IPS-11a (cell line): ENCODE measurements around the gene CLDN9.

ENCODE experiments used
- H3K4me3 ChIP-seq: one replicate; pipeline ENCODE4 v1.5.1; 2013; ENCODE audit warnings: low read depth, low read length, control low read depth

Gene CLDN9

DNA sequence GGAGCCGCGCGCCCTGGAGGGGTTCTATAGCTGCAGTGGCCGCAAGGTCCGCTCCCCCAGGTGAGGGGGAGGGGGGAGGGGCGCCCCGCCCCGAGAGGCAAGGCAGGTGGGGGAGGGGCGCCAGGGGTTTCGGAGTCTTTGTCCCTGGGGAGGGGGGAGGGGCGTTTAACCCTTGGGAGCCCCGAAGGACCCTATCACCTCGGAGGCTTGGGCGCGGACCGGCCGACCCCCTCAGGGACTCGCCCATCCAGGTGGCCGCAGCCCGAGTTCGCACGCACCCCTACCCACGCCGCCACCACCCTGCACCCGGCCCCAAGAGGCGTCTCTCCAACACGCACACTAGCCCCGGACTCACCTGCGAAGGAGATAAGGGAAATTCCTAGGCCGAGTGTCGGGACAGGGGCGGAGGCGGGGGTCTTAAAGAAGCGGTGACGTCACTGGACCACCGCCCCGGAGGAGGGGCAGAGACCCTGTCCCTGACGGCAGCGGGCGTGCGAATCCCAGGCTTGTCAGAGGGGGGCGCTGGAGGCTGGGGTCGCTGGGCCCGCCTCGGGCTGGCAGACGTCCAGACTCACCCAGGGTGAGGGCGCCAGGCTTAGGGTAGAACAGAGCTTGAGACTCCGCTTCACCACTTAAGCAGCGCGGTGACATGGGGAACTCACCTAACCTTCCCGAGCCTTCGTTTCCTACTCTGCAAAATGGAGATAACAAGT, 5.2 kb downstream of the CLDN9 start, which contains the start of gene CLDN6:
CLDN6 (minus strand) TSS at position 390 of the 713 bp plus-strand sequence. CDS start 2,162 bp downstream, outside the sequence.
- peak within 1 kb of the TSS; percentile 93 for H3K4me3 ChIP-seq

DNA sequence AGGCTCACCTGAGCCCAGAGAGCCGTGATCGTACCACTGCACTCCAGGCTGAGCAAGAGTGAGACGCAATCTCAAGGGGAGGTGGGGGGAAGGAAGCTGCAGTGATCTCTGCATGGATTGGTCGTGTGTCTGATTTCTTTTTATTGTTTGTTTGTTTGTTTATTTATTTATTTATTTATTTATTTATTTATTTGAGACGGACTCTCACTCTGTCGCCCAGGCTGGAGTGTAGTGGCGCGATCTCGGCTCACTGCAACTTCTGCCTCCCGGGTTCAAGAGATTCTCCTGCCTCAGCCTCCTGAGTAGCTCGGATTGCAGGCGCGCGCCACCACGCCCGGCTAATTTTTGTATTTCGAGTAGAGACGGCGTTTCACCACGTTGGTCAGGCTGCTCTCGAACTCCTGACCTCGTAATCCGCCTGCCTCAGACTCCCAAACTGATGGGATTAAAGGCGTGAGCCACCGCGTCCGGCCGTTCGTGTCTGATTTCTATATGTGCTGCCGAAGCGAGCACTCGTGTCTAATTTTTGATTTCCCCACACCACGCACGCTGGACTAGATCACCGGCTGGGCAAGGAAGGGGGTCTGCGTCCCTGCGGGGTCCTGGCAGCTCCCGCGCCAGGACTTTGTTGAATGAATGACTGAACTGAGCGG, 7.0 kb downstream of the CLDN9 start:
- peak overlapping the region; percentile 28 for H3K4me3 ChIP-seq

DNA sequence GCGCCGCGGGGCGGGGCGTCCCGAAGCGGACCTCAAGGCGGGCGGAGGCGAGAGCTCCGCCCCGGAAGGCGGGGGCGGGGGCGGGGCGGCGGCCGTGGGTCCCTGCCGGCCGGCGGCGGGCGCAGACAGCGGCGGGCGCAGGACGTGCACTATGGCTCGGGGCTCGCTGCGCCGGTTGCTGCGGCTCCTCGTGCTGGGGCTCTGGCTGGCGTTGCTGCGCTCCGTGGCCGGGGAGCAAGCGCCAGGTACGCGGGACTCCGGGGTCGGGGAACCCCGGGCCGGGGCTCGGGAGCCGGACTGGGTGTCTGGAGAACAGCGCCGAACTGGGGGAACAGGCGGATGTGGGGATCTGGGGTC, 7.5 kb downstream of the CLDN9 start, which contains the start of gene TNFRSF12A:
TNFRSF12A (plus strand) TSS at position 122 of the 357 bp plus-strand sequence; CDS start at position 152, 30 bp downstream.
- H3K4me3 ChIP-seq, result peak within 1 kb of the TSS; percentile 85

DNA sequence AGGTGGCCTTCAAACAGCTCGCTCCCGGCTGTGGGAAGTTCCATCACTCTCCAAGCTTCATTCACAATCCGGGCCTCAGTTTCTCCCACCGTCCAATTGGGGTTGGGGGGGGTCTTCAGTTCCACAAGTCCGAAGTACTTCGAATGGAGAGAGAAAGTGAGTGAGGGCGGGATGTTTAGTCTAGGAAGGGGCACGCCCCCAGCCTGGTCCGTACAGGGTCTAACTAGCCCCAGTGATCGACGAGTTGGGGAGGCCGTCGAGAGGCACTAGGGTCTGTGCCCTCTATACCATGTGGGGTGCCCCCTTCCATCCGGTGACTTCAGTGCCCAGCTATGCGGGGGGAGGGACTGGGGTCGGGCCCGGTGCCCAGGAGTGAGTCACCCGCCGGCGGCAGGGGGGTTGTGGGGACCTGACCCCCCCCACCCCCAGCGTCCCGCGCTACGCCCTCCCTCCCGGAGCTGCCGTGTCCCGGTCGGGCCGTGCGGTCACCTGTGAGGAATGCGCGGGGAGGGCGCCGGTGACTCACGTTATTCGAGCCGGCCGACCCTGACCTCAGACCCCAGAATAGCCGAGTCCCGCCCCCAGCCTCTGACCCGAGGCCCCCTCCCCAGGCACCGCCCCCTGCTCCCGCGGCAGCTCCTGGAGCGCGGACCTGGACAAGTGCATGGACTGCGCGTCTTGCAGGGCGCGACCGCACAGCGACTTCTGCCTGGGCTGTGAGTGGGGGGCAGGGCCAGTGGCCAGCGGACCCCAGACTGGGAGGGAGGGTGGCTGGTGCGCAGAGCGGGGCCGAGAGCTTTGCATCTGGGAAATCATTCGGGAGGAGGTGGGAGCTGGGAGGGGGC, 8.1 kb downstream of the CLDN9 start:
- peak overlapping the region; percentile 85 for H3K4me3 ChIP-seq

DNA sequence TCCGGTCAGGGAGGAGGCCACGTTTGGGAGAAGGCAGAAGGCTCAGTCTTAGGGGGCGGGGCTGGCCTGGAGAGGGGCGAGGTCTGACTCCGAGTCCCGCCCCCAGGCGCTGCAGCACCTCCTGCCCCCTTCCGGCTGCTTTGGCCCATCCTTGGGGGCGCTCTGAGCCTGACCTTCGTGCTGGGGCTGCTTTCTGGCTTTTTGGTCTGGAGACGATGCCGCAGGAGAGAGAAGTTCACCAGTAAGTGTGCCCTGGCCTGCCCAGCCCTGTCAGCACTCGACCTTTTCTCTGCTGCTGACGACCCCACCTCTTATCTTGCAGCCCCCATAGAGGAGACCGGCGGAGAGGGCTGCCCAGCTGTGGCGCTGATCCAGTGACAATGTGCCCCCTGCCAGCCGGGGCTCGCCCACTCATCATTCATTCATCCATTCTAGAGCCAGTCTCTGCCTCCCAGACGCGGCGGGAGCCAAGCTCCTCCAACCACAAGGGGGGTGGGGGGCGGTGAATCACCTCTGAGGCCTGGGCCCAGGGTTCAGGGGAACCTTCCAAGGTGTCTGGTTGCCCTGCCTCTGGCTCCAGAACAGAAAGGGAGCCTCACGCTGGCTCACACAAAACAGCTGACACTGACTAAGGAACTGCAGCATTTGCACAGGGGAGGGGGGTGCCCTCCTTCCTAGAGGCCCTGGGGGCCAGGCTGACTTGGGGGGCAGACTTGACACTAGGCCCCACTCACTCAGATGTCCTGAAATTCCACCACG, 8.9 kb downstream of the CLDN9 start:
- H3K4me3 ChIP-seq, result peak overlapping the region; percentile 85

DNA sequence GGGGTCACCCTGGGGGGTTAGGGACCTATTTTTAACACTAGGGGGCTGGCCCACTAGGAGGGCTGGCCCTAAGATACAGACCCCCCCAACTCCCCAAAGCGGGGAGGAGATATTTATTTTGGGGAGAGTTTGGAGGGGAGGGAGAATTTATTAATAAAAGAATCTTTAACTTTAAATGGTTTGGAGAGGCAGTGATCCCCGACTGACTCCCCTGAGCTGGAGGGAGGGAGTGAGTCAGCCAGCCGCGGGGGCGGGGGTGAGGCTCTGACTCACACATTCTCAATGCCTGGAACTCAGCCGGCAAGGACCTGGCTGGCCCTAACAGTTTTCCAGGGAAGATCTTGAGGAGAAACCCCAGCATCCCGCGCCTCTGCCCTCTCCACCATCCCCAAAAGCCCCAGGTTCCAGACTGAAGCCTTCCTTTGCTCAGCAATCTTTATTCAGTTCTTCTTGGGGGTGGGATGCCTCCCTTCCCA, 9.5 kb downstream of the CLDN9 start:
- peak overlapping the region; percentile 85 for H3K4me3 ChIP-seq

DNA sequence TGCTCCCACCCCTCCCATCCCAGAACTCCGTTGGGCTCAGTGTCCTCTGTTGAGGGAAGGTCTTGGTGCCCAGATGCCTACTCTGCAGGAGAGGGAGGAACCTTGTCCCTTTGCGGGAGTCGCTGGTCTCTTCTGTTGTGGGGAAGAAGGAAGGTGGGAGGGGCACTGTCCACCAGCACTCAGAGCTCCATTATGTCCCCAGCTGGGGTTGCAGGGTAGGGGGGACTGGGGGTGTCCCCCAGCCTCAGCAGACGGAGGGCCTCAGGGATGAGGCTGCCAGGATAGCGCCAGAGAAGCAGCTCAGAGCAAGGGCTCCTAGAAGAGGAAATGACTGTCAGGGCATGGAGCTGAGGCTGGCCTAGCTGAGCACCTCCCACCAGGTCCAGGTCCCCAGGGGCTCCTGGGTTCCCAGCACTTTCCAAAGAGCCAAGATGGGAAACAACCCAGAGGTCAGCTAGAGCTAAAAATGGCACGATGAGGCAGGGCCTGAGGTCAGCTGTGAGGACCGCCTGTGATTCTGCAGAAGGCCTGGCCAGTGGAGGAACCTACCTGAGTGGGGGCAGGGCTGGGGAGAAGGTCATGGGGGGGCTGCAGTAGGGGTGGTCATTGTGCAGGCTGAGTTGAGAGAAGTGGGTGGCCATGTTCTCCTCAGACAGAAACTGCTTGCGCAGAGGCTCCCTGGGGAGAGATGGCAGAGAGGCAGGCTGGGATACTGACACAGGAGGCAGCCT, 10.1 kb downstream of the CLDN9 start:
- peak overlapping the region; percentile 85 for H3K4me3 ChIP-seq

DNA sequence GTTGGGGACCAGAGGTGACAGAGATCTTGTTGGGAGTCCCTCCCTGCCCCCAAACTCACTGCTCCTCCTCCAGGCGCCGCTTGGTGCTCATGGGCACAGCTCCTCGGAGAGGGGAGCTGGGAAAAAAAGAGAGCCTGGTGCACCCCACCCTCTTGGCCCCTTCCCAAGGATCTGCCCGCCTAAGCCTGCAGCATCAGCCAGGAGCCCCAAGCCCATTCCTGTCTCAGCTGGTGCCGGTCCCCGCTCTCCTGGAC, 10.6 kb downstream of the CLDN9 start:
- H3K4me3 ChIP-seq, result peak overlapping the region; percentile 85

DNA sequence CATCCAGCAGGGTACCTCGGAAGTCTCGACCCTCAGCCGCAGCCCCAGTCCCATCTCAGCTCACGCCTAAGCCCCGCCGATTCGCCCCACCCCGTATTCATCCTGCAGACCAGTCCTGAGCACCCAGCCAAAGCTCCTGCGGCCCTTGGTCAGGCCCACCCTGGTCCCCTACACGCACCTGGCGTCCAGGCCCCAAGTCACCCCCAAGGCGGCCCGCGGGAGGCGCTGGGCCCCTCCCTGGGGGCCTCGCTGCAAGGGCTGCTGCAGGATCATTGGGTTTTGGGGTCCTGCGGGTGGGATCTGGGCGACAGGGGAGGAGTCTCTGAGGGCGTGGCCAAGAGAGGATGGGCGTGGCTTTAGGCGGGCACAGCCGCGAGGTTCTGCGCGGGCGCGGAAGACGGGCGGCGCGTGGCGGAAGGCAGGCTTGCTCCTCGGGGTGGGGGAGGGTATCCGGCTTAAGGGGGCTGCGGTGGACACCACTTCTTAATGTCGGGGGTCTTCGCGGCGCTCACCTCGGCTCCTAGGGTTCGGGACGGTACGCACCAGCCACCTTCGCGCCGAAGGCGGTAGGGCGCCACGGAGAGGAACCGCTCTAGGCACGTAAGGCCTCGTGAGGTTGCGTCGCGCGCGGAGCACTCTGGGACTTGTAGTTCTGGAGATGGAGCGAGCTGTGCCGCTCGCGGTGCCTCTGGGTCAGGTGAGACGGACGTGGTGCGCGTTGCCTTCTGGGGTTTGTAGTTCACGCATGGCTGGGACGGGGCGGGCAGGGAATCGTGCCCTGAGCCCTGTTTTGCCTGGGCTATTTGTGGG, 11.2 kb downstream of the CLDN9 start, which contains the start of the genes HCFC1R1 and THOC6:
HCFC1R1 (minus strand) TSS at position 274 of the 810 bp plus-strand sequence; CDS start at position 273, 1 bp downstream.
THOC6 (plus strand) TSS at position 367 of the 810 bp plus-strand sequence; CDS start at position 659, 292 bp downstream.
- peak within 1 kb of the TSS; percentile 85 for H3K4me3 ChIP-seq

DNA sequence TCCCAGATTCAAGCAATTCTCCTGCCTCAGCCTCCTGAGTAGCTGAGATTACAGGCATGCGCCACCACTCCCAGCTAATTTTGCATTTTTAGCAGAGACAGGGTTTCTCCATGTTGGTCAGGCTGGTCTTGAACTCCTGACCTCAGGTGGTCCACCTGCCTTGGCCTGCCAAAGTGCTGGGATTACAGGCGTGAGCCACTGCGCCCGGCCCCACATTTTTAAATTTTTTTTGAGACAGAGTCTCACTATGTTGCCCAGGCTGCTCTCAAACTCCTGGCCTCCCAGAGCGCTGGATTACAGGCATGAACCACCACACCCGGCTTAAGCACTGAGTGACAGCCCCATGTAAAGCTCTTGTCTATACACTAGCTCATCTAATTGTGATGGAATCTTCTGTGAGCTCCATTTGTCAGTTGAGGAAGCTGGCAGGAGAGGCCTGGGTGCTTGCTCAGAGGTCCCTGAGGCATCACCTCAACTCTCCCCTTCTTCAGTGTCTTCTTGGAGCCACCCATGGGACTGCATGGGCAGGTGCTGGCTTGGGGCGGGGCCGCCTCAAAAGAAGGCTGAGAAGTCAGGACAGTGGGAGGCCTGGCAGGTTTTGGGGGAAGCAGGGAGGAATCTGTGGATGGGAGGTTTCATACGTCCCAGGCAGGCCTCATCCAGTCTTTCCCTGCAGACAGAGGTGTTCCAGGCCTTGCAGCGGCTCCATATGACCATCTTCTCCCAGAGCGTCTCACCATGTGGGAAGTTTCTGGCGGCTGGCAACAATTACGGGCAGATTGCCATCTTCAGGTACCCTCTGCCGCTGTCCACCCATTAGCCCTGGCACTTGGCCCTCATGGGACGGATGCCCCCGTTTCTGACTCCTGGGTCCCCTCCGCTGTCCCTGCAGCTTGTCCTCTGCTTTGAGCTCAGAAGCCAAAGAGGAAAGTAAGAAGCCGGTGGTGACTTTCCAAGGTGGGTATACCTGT, 12.6 kb downstream of the CLDN9 start:
- no peak overlapping the region for H3K4me3 ChIP-seq

DNA sequence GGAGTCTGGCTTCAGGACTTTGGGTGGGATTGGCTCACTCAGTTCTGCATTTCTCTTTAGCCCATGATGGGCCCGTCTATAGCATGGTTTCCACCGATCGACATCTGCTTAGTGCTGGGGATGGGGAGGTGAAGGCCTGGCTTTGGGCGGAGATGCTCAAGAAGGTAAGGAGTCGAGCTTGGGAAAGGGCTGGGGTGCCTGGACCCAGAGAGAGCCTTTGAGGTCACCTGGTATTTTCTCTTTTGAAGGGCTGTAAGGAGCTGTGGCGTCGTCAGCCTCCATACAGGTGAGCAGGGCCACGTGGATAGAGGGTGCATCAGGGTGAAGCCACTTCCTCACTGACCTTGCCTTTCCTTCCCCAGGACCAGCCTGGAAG, 13.3 kb downstream of the CLDN9 start:
- no peak overlapping the region for H3K4me3 ChIP-seq

DNA sequence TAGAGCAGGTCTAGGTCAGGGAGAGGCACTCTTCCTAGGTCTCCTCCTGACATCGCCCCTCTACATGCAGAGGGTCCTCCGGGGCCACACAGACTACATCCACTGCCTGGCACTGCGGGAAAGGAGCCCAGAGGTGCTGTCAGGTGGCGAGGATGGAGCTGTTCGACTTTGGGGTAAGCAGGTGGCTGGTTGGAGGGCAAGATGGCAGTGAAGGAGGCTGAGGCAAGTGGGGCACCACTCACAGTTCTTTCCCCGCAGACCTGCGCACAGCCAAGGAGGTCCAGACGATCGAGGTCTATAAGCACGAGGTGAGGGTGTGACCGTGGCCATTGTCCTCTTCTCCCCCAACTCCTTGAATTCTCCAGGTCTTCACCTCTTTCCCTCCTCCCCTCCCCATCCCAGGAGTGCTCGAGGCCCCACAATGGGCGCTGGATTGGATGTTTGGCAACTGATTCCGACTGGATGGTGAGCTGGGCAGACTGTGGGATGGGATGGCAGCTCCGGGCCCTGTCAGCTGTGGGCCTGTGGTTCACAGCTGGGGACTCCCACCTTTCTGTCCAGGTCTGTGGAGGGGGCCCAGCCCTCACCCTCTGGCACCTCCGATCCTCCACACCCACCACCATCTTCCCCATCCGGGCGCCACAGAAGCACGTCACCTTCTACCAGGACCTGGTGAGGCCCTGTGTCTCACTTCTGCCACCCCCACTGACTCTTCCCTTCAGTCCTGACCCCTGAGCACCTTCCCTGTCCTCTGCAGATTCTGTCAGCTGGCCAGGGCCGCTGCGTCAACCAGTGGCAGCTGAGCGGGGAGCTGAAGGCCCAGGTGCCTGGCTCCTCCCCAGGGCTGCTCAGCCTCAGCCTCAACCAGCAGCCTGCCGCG, 14.1 kb downstream of the CLDN9 start:
- no peak overlapping the region for H3K4me3 ChIP-seq

DNA sequence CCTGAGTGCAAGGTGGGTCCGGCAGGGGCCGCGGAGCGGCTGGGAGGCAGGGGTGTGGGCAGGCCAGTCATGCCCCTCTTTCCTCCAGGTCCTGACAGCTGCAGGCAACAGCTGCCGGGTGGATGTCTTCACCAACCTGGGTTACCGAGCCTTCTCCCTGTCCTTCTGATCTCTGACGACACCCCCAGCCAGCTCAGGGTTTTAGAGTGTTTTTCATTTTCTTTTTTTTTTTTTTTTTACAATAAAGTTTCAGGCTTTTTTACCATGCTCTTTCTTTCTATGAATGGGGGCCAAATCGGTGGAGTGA, 14.7 kb downstream of the CLDN9 start:
- no peak overlapping the region for H3K4me3 ChIP-seq

DNA sequence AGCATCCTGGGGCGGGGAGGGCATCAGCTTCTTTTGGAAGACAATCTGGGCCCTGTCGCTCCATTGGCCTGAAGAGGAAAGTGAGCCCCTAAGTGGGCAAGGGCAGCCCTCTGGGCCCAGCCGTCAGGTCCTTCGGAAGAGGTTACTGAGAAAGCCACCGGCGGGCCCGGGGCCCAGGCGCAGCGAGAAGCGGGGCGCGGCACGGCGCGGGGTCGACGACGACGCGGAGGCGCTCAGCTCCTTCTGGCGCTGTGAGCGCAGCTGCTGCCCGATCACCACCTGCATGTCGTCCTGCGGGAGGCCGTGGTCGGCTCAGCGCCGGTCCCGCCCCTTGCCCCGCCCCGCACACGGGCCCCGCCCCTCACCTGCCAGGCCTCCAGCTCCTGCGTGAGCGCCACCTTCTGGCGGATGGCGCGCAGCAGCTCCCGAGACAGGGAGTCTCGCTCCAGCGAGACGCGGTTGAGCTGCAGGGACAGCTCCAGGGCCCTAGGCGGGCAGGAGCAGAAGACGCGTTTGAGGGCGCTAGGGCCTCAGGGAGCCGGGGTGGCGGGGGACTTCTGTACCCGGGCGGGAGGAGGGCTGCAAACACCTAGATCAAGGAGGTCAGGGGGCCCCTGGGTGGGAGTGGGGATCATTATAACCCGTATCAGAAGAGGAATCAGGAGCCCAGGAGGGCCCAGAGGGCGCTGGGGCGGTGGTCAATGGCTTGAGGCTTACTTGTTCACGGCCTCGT, 15.4 kb downstream of the CLDN9 start:
- no peak overlapping the region for H3K4me3 ChIP-seq

DNA sequence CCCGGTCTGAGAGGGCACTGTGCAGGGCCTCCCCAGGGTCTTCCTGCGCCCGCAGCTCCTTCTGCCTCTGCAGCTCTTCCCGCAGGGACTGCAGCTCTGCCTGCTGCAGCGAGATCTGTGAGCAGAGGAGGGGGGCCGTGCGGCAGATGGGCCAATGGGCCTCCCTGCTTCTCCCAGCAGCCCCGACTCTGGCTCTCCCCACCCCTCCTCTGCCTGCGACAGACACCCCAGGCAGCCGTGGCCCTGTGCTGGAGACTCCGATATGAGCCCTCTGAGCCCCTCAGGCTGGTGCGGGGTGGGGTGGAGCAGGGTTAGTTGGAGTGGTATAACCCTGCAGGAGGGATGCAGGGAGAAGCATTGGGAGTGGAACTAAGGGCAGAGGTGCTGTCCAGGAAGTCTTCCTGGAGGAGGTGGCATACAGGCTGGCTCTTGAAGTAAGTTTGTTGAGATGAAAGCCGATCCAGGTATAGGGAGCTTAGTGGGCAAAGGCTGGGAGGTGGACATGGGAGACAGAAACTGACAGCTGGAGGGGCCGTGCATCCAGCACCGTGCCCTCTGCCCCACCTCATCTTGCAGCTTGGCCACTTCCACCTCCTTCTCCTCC, 16.1 kb downstream of the CLDN9 start:
- H3K4me3 ChIP-seq, result no peak overlapping the region
